GM19397 (cell line): Measurements from ENCODE around the gene RIMS4.

Experiments used
- ATAC-seq: cut with Tn5 transposase; IDR thresholded peaks from one replicate; pipeline ENCODE4 v1.9.1; 2021; ENCODE audit warnings: mild to moderate bottlenecking, moderate library complexity; ENCODE audit not compliant: unreplicated experiment

Gene RIMS4

DNA sequence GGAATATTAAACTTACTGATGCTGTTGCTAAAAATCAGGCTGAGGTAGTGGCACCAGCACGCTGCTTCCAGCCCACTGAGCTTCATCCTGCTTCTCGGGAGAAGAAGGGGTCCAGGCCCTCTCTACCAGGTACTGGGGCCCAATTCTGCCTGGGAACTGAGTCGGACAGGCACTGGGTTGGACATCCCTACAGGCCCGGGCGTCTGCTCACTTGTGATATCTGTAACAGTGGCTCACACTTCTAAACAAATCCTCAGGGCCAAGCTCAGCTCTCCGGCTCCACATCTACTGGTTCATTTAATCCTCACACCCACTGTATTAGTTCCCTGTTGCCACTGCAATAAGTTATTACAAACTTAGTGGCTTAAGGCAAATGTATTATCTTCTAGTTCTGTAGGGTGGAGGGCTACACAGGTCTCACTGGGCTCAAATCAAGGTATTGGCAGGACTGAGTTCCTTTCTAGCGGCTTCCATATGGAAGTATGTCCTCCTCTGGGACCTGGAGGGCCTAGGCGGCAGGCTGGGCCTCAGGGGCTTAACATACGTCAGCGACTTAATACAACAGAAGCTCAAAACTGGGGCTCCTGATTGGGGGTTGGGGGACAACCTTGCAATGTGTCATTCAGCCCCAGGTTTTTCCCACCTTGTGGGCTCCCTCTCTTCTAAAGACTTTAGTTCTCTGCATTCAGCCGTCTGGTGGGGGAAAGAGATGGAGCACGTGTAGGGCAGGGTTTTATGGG, 66.3 kb downstream of the RIMS4 start:
- no peak for ATAC-seq

DNA sequence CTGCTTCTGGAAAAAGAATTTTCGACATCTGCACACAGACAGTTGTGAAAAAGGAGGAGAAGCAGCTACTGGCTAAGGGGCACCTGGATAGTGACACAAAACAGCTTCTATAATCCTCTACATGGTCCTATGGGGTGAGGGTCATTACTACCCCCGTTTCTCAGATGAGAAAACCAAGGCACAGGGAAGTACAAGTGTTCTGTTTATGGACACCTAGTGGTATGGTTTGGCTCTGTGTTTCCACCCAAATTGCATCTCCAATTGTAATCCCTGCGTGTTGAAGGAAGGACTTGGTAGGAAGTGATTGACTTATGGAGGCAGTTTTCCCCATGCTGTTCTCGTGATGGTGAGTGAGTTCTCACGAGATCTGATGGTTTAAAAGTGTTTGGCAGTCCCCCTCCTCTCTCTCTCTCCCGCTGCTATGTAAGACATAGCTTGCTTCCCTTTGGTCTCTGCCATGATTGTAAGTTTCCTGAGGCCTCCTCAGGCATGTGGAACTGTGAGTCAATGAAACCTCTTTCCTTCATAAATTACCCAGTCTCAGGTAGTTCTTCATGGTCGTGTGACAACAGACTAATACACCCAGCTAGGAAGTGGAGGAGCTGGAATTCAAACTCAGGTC, 67.2 kb downstream of the RIMS4 start:
- no peak for ATAC-seq

DNA sequence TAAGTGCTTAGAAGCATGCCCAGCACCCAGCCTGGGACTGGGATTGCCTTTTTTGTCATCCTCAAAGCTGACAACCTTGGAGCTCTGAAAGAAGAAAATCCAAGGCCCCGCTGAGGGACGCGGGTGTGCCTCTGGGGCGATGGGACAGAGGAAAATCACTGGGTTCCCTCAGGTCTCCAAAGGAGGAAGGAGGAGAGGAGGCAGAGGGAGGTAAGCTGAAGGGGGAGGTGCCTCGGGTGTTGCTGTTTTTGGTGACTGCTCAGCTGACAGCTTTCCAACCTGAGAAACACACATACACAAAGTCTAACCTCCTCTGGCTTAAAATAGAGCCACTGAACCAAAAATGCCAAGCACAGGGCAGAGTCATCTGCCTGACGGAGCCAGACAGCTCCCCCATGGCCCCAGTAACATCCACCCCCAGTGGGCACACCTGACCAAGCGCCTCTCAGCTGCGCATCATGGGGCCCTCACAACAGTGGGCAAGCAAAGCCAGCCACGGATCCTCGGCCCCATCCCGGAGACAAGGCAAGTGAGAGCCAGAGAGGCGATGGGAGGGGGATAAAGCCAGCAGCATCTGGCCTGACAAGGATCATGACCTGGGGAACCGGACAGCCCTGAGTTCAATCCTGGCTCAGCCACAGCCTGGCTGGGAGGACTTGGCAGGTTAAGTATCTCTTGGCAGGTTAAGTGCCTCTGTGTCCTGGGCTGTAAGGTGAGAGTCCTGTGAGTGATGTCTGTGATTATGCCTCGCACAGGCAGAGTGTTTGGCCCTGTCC, 67.9 kb downstream of the RIMS4 start:
- ATAC-seq, result no peak

DNA sequence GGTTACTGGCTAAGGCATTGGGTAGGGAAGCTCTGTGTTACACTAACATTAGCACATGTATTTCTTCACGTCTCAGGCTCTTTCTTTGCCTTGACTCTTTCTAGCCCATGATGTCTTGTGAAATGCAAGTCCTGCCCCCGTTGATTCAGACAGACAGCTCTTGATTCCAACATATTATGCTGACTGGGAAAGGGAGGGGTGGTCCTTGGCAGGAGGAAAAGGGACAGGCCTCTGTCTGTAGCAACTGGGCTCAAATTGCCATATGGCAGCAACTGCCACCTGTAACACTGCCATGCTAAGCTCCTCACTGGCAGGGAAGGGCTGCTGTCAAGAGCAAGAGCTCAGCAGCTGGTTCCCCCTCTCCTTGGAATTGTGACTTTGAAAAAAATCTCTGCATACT, 70.4 kb downstream of the RIMS4 start:
- ATAC-seq, result no peak

DNA sequence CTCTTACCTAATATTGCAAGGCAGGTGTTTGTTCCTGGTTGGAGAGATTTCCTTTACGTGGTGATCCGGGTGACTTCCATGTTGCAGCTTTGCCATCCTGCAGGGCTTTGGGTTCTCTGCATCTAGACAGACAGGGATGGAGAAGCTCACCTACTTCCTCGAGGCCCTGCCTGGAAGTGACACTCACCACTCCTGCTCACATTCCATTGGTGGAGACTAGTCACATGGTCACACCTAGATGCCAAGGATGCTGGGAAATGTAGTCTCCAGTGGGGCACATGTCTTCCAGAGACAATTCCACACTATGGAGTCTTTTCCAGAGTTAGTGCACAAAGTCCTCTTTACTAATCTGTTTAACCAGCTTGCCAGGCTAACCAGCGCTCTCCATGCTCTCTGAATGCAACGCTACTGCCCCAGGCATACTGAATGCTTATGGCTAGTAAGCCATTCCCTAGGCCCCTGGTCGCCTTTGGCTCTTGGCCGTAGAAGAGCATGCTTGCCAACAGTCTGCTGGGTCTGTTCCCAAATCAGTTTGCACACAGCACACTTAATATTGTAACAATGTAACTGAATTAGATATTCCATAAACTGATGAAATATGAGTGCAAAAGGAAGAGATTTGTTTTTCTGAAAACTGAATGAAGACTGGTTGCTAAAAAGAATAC, 71.4 kb downstream of the RIMS4 start:
- no peak for ATAC-seq

DNA sequence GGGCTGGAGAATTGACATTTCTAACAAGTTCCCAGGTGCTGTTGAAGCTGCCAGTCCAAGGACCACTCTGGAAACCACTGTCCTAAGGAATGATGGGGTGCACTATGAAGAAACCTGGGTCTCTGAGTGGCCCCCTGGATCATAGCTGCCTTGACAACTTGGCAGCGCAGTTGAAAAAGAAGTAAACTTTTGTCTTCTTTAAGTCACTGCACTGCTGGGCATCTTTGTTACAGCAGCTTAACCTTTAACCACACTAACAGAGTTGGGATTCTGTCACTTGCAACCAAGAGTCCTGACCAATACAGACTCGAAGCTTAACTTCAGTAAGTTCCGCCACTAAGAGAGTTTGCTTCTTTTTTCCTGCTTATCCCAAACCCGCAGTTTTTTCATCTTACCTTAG, 73.2 kb downstream of the RIMS4 start:
- ATAC-seq, result no peak

DNA sequence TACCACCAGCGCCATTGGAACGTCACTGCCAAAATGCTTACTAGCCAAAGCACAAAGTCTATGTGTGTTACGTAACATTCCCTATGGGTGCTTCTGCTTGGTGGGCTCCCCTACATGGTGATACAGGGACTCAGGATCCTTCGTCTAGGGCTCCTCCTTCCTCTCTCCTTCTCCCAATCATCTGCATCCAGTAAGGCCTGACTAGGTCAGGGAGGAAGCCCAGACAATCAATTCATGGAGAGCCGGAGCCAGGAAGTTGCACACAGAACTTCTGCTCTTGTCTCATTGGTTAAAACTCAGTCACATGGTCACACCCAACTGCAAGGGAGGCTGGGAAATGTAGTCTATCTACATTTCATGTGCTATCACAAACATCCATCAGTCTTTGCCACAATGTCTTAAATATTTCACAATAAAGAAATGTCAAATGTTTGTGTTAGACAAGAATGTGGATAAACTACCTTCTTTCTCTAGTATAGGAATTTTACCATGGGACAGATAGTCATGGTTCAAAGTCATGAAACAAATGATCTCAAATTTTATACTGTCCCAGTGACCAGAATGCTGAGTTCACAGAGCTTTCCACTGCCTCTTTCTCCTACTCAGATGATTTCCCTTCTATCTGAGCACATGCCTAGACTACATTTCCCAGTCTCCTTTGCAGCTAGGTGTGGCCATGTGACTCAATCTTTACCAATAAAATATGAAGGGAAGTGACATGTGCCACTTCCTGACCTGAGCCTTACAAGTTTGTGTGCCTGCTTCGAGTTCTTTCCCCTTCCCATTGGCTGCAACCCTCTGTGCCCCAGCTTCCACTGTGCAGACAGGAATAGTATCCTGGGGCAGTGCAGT, 74.0 kb downstream of the RIMS4 start:
- no peak for ATAC-seq

DNA sequence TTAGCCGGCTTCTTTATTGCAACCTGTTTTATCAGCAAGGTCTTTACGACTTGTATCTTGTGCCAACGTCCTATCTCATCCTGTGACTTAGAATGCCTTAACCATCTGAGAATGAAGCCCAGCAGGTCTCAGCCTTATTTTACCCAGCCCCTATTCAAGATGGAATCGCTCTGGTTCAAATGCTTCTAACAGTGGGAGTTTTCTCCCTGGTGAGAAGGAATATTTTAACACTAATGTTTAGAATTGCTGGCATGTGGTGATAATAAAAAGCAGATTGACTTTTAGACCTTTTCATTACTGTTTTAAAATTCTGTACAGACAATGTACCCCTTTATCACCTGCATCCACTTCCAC, 74.6 kb downstream of the RIMS4 start:
- ATAC-seq, result no peak

DNA sequence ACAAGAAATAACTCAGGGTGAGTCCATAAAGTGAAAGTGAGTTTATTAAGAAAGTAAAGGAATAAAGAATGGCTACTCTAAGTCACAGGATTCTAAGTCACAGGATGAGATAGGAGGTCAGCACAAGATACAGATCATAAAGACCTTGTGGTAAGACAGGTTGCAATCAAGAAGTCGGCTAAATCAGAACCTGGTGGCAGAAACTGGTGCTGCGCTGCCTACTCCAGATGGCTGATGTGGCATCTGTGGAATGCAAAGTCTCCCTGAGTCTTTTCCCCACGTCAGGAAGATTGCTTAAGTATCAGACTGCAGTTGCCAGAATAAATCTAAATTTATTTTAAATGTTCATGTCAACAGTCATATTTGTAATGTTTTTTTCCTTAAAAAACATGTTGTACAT, 75.4 kb downstream of the RIMS4 start:
- ATAC-seq, result no peak

DNA sequence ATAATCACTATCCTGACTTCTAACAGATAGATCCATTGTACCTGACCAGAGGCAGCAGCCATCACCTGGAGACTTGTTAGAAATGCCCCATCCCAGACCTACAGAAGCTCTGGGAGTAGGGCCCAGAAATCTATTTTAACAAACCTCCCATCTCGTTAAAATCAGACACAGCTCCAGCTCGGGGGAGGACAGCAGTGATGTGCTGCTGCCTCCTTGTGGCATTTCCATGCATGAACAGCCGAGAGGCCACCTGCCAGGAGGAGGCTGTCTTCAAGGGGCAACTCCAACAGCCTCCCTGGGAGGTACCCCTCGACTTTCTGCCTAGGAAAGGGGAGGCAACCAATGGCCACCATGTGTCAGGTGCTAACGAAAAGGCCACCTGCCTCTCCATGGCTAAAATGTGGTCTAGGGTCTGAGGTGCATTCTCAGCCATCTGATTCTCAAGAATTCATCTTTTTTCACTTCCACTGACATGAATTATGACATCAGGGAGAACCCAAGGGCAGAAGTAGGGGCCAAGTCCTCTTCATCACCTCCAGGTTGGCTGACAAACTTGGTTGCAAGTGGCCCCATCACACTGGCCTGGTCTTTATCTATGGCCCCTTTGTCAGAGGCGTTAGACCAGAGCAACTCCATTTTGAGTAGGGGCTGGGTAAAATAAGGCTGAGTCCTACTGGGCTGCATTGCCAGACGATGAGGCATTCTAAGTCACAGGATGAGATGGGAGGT, 76.8 kb downstream of the RIMS4 start:
- ATAC-seq, result no peak

DNA sequence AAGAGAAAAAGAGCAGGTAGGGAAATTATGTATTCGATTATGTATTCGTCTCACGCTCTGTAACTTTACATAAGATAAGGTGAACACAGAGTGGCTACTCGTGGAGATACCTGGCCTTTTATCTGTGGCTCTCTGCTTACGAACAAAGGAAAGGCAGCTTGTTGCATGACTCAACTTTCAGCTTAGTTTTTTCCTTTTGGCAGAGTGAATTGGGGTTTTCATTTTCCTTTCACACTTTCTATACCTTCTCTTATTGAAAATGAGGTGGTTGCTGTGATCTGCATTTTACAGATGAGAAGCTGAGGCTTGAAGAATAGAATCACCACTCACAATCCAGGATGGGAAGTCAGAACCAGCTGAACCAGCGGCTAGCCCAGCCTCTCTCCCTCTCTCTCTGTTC, 78.0 kb downstream of the RIMS4 start:
- no peak for ATAC-seq

DNA sequence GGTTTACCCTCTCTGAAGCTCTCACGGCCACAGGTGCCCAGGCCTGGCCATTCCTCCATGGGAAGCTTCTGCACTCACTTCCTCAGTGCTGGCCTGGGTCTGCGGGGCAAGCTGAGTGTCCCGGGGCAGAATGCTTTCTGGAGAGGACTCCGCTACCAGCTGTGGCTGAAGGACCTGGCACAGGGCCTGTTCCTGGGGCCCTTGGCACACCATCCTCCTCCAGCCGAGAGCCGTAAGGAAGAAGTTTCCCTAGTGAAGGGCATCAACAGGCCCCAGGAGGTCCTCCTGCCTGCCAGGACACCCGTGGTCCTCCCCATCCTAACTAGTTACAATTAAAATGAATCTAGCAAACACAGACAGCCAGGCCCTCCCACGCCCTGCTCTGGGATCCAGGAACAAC, 78.7 kb downstream of the RIMS4 start:
- ATAC-seq, result no peak

DNA sequence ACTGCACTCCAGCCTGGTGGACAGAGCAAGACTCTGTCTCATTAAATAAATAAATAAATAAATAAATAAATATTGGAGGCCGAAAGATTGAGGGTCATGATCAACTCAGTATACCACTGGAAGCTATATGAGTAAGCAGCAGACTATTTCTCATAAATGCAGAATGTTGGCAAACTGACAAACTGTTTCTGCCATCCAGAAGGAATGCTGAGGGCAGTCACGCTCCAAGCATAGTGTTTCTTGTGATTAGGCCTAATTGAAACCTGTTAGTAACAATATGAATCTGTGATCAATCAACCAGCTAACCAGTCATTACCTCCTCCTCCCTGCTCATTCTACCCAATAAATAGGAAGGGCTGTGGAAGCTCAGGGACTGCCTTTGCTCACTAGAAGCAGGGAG, 79.9 kb downstream of the RIMS4 start:
- ATAC-seq, result no peak

DNA sequence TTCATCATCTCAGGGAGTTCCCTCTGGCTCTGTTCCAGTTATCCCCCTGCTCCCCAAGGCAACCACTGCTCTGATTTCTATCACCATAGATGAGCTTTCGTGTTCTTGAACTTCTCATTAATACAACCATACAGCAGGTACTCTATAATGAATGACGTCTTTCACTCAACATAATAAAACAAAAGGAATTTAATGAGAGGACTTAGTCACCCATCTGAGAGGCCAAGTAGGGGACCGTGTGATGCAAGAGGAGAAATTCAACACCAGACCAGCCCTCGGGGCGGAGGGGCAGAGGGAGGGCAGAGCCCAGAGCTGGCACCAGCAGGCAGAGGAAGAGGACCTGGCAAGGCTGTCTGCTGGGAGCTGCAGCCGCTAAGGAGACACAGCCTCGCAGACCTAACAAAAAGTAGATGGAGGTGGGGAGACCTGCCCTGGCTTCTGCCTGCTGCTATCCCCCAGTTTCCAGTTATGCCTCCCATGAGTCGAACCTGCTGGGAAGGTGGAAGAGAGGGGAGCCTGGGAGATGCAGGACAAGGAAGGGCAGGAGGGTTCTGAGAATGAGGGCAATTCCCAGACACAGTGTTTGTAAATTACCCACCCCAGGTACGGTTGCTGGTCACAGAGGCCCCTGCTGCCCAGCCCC, 81.4 kb downstream of the RIMS4 start:
- no peak for ATAC-seq

DNA sequence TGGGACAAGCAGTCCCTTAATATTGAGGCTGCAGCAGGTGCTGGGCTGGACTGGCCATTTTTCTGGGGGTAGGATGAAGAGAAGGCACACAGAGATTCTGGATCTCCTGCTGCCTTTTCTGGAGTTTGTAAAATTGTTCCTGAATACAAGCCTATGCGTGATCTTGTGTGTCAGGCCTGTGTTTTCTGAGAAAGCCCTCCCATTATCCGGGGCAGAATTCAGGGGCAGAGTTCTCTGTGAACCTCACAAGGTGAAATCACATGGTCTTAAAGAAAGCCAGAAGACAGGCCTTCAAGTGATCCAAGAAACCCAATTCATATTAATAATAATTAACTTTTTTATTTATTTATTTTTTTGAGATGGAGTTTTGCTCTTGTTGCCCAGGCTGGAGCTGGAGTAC, 82.7 kb downstream of the RIMS4 start:
- no peak for ATAC-seq

DNA sequence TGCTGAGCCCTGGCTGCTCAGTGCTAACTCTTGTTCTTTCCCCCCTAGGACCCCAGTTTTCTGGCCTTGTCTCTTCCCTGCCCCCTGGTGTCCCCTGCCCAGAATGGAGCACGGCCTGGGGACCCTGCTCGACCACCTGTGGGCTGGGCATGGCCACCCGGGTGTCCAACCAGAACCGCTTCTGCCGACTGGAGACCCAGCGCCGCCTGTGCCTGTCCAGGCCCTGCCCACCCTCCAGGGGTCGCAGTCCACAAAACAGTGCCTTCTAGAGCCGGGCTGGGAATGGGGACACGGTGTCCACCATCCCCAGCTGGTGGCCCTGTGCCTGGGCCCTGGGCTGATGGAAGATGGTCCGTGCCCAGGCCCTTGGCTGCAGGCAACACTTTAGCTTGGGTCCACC, 83.3 kb downstream of the RIMS4 start:
- ATAC-seq, result no peak

DNA sequence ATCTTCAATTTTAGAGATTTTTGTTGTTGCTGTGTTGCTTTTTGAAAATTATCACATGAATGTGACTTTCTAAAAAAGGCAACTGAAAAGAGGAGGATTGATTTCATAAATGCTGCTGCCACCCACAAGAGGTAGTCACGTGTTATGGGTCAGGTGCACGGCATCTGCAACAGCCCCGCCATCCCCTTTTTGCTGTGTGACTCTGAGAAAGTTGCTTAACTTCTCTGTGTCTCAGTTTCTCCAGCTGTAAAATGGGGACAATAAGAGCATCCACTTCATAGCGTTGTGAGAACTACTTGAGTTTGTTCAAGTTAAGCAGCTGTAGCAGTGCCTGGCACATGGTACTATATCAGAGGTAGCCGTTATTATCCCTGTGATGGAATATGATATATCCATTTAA, 84.5 kb downstream of the RIMS4 start:
- ATAC-seq, result no peak

DNA sequence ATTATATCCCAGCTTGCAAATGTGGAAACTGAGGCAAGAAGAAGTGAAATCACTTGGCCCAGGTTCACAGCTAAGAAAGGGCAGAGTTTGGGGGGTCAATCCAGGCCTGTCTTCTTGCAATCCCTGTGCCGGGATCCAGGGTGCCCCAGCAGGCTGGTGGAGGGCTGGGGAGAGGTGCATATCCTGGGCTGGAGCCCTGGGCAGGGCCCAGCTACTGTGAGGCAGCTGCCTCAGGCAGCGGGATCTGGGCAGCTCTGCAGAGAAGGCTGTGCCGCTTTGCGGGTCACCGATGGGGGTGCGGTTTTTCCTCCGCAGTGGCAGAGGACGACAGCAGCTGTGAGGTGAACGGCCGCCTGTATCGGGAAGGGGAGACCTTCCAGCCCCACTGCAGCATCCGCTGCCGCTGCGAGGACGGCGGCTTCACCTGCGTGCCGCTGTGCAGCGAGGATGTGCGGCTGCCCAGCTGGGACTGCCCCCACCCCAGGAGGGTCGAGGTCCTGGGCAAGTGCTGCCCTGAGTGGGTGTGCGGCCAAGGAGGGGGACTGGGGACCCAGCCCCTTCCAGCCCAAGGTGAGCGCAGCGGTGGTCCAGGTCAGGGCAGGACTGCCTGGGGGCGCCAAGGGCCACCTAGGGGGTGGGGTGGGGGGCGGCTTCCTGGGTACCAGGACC, 85.8 kb downstream of the RIMS4 start:
- ATAC-seq, result no peak

DNA sequence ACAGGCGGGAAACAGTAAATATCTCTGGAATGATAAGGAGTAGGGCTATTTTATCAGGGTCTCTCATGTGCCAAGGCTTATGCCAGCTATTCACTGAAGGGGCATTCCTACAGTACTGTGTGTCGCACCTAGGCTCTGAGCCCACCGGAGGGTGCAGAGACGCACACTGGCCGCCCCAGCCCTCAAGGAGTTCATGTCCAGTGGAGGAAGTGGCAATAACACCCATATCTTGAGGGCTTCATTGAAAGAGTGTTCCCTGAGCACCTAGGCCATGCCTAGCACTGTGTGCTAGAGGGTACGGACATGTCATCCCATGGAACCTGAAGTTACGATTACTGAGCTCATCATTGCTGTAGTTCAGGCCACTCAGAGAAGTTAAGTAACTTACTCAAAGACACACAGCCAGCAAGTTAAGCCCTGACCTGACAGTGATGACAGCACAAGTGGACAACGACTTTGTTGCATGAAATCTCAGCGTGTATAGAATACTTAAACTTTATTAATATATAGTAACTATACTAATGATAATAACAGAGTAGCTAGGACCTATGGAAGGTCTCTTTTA, 86.5 kb downstream of the RIMS4 start:
- ATAC-seq, result no peak
